ENCODE data around the gene THUMPD1.
A peak's percentile ranks its signal among the peaks of the same experiment; 100 is the strongest.
"Not testable (repeated sequence)": the region's sequence is repeated elsewhere in the genome, so short reads cannot be mapped to it uniquely, and the experiment has no call there.

Gene THUMPD1

DNA sequence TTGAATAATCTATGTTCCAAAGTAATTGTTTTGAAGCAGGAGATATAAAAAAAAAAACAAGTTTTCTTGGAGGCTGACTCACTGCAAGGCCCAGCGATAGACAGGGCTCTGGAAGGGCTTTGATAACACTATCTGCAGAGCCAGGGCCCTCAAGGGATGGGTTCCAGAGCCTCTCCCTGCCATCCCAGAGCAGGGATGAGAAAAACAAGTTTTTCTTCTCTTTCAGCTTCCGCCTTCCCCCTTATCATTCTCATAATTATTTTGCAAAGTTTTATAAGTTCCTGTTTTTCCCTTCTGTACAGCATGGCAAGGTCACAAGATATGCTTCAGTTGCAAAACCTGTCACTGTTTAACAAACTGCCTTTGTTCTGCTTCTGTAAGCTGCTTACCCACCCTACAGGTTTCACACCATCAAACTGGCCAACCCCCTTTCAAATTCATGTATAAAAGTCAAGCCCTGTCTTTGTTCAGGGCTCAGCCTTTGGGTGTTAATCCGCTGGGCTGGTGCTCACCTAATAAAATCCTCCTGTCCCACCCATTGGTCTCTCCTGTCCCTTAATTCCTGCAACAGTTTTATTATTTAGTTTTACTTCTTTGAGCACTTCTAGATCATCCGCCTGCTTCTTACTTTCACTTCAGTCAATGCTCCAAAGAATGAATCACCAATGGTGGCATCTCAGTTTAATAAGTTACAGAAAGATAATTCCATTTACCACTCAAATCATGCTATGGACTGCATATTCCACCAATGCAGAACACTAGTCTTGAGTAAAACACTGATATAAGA is 5.6 kb upstream of the THUMPD1 start:
- DNase-seq: no peak

DNA sequence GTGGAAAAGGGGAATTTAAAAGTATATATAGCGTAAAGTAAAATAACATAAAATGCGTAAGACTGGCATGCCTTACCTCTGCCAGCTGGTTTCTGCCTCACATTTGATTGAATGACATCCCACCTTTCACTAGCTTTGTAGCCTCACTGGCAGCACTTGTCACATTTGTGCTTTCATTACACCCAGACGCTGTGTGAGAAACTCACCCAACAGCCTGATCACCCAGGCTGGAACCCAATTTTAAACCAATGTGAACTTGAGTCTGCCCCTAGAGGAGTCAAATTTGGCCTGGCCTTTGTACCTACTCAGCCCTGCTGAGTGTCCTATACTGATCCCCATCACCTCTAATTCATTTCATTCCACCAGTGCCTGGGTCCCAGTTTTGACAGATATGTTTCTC is 4.8 kb upstream of the THUMPD1 start:
- DNase-seq: no peak

DNA sequence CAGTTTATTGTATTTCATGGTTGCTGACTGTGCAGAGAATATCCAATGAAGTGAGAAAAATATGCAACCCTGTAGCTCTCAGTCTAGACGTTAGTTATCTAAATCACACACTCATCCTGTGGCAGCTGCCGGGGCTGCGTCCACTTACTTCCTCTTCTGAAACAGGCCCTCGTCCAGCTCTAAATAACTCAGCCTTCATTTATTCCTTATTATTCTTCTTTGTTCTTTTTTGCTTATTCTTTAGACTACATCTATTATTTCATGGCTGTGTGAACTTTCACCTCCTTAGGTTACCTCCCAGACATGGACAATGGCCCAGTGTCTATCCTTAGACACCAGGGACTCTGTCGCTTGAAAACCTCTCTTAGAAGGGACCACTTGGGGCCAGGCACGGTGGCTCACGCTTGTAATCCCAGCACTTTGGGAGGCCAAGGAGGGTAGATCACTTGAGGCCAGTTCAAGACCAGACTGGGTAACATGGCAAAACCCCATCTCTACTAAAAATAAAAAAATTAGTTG is 3.4 kb upstream of the THUMPD1 start:
- no peak for DNase-seq

GRCh38 chr16:20743591-20743990 is 2.0 kb upstream of the THUMPD1 start:
- no peak for DNase-seq

DNA sequence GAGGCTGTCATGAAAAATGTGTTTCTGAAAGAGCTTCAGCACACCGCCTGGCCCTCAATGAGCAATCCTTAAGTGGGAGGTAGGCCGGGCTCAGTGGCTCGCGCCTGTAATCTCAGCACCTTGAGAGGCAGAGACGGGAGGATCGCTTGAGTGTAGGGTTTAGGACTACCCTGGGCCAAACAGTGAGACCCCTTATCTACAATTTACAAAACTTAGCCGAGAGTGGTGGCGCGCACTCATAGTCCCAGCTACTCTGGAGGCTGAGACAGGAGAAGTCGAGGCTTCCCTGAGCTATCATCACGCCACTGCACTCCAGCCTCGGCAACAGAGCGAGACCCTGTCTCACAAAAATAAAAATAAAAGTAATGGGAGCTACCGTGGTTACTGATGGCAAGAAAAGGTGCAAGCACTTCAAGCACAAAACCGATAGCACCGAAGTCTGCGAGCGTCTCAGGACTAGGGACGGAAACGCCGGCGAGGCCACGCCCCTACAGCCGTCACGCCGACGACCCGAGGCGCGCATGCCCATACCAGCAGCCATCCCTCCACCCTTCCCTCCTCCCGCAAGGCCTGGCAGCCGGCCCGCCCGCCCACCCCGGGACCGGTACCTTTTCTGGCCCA is 607 bp downstream of the THUMPD1 start:
- DNase-seq: peak; percentile 78

- DNase-seq: peak; percentile 9
These were observed 1.4 kb downstream of the THUMPD1 start for GRCh38 chr16:20740007-20740883.

GRCh38 chr16:20735490-20735889 is 6.1 kb downstream of the THUMPD1 start:
- DNase-seq: no peak

- DNase-seq: no peak
These were observed 6.8 kb downstream of the THUMPD1 start for GRCh38 chr16:20734782-20735181.

GRCh38 chr16:20734056-20734455 is 7.6 kb downstream of the THUMPD1 start:
- DNase-seq: no peak

DNA sequence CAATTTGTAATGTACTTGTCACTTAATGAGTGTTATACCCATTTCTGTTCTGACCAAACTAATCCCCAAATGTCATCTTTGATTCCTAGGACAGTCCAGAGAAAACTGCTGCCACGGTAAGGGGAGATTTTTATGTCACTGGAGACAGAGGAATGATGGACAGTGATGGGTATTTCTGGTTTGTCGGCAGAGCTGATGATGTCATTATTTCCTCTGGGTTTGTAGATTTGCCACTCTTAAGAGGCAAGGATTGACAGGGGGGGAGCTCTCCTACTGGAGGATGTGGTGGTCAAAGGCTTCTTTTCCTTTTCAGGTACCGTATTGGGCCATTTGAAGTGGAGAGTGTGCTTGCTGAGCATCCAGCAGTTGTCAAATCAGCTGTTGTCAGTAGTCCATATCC is 12.5 kb downstream of the THUMPD1 start:
- no peak for DNase-seq

DNA sequence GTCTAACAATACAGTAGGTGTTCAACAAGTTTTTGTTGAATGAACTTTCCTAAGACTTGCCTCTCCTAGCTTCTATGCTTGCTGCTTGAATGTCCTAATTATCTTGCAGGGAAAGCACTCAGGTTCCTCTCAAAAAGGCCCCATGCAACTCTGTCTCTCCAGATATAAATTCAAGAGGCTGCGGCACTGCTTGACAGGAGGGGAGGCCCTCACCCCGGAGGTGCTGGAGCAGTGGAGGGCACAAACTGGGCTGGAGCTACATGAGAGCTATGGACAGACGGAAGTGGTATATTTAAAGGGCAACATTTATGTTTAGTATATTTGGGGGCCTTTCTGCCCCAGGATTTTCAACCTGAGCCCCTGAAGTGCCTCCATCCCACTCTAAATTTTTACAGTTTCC is 14.4 kb downstream of the THUMPD1 start:
- no peak for DNase-seq

GRCh38 chr16:20726661-20727060 is 15.0 kb downstream of the THUMPD1 start:
- DNase-seq: no peak

GRCh38 chr16:20720251-20720650 is 21.4 kb downstream of the THUMPD1 start:
- no peak for DNase-seq

GRCh38 chr16:20717718-20718117 is 23.9 kb downstream of the THUMPD1 start:
- not testable (repeated sequence) for DNase-seq

DNA sequence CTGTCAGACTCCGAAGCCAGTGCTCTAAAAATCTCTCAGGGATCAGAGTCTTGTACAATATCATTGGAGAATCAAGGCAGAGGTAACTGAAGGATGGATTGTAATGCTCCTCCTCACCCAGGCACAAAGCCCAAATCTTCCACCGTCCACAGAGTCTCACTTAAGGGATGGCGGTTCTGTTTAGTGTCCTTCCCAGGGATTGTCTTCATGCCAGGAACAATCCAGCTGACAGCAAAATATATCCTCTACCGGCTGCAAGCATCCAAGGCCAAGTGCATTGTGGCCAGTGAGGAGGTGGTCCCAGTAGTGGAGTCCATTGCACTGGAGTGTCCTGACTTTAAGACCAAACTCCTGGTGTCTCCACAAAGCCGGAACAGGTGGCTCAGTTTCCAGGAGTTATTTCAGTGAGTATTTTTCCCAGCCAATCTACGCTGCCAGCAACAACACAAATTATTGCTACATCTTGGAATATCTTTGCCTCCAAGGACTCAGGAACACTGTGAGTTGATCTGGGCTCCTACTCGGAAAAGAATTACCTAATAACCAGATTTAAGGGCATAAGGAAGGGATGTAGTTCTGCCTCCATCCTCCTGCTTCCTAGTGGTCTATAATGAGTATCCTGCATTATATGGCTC is 30.2 kb downstream of the THUMPD1 start:
- no peak for DNase-seq

DNA sequence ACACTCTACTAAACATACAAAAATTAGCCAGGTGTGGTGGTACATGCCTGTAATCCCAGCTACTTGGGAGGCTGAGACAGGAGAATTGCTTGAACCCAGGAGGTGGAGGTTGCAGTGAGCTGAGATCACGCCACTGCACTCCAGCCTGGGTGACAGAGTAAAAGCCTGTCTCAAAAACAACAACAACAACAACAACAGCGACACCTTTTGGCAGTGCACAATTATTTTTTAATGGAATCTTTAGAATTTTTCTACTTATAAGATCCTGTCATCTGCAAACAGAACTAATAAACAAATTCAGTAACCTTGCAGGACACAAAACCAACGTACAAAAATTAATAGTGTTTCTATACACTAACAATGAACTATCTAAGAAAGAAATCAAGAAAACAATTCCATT is 33.5 kb downstream of the THUMPD1 start:
- DNase-seq: peak; percentile 2

GRCh38 chr16:20707461-20707860 is 34.2 kb downstream of the THUMPD1 start:
- DNase-seq: no peak

GRCh38 chr16:20705972-20706371 is 35.6 kb downstream of the THUMPD1 start:
- not testable (repeated sequence) for DNase-seq

- no peak for DNase-seq
These were observed 37.3 kb downstream of the THUMPD1 start for GRCh38 chr16:20704281-20704680.

DNA sequence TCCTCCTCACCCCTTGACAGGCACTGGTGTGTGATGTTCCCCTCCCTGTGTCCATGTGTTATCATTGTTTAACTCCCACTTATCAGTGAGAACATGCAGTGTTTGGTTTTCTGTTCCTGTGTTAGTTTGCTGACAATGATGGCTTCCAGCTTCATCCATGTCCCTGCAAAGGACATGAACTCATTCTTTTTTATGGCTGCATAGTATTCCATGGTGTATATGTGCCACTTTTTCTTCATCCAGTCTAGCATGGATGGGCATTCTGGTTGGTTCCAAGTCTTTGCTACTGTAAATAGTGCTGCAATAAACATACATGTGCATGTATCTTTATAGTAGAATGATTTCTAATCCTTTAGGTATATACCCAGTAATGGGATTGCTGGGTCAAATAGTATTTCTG is 39.9 kb downstream of the THUMPD1 start:
- not testable (repeated sequence) for DNase-seq

- DNase-seq: no peak
These were observed 45.0 kb downstream of the THUMPD1 start for GRCh38 chr16:20696618-20697017.

DNA sequence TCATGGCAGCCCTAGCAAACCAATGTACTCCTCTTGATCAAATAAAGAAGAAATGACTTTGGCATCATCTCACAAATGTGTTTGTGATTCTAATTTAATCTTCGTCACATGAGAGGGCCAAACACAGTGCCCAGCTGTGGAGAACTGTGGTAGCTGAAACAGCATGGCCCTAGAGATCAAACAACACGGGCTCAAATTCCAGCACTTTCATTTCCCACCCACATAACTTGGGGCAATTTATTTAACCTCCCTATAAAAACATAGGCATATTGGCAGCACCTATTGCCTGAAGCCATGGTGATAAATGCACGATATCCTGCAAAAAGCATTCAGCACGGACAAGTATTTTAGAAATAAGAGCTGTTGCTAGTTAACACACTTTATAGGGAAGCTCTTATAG is 46.6 kb downstream of the THUMPD1 start:
- DNase-seq: no peak

GRCh38 chr16:20694096-20694495 is 47.5 kb downstream of the THUMPD1 start:
- DNase-seq: not testable (repeated sequence)

All from EL (cell line).